GM18867 (cell line): ENCODE results near the gene DNAH12.
"Not testable (repeated sequence)": the region's sequence is repeated elsewhere in the genome, so short reads cannot be mapped to it uniquely, and the experiment has no call there.

ENCODE experiments used
- ATAC-seq: cut with Tn5 transposase; IDR thresholded peaks from one replicate; pipeline ENCODE4 v1.9.1; 2021; ENCODE audit warnings: mild to moderate bottlenecking, moderate library complexity; ENCODE audit not compliant: unreplicated experiment

The DNAH12 gene

DNA sequence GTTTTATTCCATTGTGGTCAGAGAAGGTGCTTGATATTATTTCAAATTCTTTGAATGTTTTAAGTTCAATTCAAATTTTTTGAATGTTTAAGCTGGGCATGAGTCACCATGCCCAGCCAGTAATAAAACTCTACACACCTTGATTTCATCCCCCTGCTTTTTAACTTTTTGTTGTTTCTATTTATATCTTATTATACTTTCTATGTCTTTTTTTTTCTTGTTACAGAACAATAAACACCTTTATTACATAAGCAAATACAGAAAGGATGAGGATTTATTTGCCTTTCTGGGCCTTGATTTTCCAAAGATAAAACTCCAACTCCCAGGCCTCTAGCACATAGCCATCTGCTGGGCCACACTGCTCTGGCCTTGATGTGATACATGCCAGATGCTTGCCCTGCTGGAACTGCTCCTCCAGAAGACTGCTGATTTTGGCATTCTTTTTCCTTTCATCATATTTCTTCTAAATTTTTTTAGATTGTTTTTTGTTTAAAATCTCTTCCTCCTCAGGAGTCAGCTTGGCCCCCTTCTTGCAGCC, 14.0 kb downstream of the DNAH12 start:
- no peak for ATAC-seq

DNA sequence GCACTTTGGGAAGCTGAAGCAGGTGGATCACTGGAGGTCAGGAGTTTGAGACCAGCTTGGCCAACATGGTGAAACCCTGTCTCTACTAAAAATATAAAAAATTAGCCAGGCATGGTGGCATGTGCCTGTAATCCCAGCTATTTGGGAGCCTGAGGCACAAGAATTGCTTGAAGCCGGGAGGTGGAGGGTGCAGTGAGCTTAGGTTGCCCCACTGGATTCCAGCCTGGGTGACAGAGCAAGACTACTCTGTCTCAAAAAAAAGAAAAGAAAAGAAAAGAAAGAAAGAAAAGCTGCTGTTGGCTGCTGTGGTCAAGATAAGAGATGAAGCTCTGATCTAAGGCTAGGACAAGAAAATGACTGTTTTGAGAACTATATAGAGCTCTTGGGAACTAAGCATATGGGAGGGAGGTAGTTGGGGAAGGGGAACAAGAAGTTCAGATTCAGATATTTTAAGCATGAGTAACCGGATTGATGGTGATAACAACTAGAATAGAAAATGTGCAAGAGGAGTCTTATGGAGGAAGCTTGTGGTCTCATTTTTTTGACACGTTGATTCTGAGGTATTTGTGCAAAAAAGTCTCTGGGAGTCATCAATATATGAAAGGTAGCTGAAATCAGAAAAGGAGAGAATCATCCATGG, 25.7 kb downstream of the DNAH12 start:
- ATAC-seq, result no peak

DNA sequence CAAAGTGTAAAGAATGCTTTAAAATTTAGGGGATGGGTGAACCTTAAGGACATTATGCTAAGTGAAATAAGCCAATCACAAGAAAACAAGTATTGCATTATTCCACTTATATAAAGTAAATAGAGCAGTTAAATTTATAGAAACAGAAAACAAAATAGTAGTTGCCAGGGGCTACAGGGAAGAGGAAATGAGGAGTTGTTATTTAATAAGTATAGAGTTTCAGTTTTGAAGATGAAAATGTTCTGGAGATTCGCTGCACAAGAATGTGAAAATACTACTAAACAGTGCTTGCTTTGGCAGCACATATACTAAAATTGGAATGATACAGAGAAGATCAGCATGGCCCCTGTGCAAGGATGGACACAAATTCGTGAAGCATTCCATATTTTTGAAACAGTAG, 32.0 kb downstream of the DNAH12 start:
- ATAC-seq, result no peak

DNA sequence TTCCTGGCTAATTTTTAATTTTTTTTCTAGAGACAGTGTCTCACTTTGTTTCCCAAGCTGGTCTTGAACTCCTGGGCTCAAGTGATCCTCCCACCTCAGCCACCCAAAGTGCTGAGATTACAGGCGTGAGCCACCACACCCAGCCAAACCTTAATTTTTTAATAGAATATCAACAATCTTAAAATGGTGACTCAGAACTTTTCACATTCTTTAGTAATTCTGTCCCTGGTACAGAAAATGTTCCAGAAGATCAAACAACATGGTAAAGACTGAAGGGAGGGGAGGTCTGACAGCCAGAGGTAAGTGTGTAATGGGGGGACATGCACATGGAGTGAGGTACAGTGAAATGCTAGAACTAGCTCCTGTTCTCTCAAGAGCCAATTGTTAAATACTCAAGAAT, 38.2 kb downstream of the DNAH12 start:
- no peak for ATAC-seq

DNA sequence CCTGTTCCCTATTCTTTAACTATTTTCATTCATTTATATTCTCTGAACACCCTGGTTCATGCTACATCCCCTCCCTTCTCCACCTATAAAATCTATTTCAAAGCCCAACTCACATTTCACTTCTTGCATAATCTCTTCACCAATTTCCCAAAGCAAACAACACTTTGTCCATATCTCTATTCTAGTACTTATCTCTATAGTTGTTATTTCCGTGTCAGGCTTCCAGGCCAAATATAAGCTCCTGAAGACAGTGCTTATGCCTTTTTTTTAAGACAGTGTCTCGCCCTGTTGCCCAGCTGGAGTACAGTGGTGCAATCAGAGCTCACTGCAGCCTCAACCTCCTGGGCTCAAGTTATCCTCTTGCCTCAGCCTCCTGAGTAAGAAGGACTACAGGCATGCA, 43.6 kb downstream of the DNAH12 start:
- ATAC-seq, result no peak

DNA sequence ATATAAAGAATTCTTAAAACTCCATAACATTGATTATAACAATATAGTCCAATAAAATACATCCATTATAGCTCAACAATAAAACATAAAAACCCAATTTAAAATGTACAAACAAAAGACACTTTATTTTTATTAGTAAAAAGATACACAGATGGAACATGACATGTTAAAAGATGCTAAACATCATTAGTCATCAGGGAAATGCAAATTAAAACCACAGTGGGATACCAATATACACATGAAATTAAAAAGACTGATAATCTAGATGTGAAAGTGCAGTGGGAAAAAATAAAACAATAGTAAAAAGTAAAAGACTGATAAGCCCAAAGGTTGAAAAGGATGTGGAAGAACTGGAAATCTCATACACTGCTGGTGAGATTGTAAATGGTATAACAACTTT, 46.2 kb downstream of the DNAH12 start:
- no peak for ATAC-seq

DNA sequence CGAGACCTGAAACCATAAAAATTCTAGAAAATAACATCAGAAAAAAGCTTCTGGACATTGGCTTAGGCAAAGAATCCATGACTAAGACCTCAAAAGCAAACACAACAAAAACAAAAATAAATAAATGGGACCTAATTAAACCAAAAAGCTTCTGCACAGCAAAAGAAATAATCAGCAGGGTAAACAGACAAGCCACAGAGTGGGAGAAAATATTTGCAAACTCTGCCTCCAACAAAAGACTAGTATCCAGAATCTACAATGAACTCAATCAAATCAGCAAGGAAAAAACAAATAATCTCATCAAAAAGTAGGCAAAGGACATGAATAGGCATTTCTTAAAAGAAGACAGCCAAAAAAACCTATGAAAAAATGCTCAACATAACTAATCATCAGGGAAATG, 59.6 kb downstream of the DNAH12 start:
- no peak for ATAC-seq

DNA sequence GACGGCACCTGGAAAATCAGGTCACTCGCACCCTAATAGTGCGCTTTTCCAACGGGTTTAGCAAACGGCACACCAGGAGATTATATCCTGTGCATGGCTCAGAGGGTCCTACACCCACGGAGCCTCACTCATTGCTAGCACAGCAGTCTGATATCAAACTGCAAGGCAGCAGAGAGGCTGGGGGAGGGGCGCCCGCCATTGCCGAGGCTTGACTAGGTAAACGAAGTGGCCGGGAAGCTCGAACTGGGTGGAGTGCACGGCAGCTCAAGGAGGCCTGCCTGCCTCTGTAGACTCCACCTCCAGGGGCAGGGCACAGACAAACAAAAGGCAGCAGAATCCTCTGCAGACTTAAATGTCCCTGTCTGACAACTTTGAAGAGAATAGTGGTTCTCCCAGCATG, 67.0 kb downstream of the DNAH12 start:
- ATAC-seq, result not testable (repeated sequence)

DNA sequence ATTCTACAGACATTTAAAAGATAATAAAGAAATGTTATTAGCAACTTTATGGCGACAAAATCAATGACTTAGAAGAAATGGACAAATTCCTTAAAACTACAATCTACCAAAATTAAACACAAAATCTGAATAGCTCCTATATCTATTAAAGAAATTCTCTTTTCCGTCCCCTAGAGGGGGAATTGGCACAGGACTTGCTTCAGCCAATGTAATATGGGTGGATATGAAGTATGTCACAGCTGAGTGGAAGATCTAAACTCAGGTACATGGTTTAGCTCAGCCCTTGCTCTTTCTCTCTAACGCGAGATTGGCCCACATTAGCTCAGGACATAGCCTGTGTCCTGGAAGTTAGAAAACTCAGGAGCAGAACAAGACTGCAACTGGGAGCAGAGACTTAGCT, 79.3 kb downstream of the DNAH12 start:
- no peak for ATAC-seq

DNA sequence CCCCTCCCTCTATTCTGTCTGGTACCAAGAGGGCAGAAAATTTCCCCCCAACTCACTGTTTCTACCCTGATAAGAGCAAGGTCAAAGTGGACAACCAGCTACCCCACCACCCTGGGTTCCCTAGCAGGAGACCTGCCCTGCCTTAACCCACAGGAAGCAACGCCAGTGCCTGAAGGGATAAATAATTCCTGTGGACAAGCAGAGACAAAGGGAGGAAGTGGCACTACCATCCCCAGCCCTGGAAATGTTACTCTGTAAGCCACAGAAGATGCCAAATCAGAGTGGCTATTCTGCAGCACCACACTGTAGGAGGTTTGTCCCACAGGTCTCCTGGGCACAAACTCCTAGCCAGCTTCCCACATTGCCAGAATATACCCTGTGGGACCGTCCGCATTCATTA, 80.1 kb downstream of the DNAH12 start:
- ATAC-seq, result no peak

DNA sequence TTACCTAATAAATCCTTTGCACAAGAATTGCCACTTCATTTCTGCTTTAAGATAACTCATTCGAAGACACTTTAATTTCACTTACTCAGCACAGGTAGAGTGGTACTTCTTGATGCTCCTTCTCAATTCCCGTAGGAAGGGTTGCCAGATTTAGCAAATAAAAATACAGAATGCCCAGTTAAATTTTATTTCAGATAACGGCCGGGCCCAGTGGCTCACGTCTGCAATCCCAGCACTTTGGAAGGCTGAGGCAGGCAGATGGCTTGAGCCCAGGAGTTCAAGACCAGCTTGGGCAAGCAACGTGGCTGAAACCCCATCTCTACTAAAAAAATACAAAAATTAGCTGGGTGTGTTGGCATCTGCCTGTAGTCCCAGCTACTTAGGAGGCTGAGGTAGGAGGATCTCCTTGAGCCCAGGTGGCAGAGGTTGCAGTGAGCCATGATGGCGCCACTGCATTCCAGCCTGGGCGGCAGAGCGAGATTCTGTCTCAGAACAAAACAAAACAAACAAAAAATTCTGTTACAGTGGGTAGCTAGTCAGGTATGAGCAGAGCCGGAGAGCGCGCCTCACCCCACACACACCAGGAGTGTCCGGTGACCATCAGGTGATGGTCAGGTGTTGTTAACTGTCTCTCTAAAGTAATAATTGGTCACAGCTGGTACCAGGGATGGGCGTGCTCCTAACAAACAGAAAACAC, 92.8 kb downstream of the DNAH12 start:
- ATAC-seq, result no peak

DNA sequence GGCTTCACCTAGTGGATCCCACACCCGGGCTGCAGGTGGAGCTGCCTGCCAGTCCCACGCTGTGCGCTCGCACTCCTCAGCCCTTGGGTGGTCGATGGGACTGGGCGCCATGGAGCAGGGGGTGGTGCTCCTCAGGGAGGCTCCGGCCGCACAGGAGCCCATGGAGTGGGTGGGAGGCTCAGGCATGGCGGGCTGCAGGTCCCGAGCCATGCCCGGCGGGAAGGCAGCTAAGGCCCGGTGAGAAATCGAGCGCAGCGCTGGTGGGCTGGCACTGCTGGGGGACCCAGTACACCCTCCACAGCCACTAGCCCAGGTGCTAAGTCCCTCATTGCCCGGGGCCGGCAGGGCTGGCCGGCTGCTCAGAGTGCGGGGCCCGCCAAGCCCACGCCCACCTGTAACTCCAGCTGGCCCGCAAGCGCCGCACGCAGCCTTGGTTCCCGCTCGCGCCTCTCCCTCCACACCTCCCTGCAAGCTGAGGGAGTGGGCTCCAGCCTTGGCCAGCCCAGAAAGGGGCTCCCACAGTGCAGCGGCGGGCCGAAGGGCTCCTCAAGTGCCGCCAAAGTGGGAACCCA, 94.8 kb downstream of the DNAH12 start:
- ATAC-seq, result not testable (repeated sequence)

DNA sequence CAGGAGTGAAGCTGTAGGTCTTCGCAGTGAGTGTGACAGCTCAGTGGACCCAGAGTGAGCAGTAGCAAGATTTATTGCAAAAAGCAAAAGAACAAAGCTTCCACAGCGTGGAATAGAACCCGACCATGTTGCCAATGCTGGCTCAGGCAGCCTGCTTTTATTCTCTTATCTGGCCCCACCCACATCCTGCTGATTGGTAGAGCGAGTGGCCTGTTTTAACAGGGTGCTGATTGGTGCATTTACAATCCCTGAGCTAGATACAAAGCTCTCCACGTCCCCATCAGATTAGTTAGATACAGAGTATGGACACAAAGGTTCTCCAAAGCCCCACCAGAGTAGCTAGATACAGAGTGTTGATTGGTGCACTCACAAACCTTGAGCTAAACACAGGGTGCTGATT, 95.7 kb downstream of the DNAH12 start:
- not testable (repeated sequence) for ATAC-seq

DNA sequence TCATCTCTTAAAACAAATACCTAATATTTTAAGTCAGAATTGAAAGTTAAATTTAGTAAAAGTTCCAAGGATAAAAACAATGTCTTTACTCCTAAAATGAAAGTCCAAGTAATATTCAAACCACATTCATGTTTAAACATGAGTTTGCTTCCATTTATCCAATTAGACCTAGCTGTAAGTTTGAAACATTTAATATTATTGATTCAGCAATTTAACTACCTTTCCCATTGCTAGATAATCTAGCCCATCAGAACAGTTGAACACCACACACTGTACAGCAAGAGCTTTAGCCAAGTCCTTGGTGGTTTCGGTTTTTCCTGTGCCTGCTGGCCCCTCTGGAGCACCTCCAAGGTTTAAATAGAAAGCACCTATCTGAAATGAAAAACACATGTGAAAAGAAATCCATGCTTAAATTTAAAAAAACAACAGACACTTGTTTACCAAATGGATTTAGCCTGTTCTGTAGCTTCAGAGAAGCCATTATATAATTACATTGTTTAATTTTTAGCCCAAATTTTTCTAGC, 97.8 kb downstream of the DNAH12 start:
- ATAC-seq, result no peak

DNA sequence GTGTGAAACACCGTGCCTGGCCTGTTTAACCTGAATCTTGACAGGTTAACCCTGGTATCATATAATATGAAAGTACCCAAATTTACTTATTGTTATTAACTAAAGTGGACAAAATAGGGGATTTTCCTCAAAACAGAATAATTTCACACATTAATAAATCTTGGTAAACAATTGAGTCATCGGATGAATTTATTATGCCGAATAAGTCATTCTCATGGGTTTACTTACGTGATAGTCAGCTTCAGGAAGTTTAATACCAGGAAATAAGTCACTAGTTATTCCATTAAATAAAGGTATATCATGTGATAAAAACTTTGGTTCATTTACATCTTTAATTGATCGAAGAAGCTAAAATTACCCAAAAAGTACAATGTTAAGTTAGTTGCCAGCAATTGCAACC, 99.7 kb downstream of the DNAH12 start:
- no peak for ATAC-seq

DNA sequence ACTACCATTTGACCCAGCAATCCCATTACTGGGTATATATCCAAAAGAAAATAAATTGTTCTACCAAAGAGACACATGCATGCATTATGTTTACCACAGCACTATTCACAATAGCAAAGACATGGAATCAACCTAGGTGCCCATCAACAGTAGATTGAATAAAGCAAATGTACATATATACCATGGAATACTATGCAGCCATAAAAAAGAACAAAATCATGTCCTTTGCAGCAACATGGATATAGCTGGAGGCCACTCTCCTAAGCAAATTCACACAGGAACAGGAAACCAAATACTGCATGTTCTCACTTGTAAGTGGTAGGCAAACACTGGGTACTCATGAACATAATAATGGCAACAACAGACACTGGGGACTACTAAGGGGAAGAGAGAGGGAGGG, 104.0 kb downstream of the DNAH12 start:
- ATAC-seq, result not testable (repeated sequence)

DNA sequence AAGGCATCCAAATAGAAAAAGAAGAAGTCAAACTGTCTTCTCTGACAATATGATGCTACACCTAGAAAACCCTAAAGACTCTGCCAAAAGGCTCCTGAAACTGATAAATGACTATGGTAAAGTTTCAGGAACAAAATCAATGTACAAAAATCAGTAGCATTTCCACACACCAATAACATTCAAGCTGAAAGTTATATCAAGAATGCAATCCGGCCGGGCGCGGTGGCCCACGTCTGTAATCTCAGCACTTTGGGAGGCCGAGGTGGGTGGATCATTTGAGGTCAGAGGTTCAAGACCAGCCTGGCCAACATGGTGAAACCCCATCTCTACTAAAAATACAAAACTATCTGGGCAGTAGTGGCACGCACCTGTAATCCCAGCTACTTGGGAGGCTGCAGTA, 105.7 kb downstream of the DNAH12 start:
- ATAC-seq, result not testable (repeated sequence)

DNA sequence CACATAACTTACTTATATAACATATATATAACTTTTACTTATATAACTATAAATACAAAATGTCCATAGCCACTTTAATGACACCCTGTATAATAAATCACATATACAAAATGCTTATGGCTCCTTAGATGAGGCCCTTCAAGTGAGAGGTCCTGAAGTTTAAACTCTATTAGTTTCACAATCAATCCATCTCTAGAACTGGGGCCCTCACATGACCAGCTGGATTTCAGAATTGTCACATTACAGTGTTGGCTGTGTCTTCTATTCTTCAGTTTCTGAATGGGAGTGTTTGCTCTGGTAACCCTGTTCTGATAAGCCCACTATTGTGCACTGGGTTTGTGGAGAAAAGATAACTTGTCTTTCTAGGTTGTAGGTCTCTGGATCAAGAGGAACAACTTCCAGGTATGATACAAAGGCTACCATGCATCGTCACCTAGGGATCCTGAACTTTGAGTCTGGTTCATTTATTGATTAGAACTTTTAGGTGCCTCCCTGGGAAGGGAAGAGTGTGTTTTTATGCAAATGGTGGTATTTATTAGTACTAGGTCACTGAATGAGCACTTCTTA, 107.9 kb downstream of the DNAH12 start:
- ATAC-seq, result no peak

DNA sequence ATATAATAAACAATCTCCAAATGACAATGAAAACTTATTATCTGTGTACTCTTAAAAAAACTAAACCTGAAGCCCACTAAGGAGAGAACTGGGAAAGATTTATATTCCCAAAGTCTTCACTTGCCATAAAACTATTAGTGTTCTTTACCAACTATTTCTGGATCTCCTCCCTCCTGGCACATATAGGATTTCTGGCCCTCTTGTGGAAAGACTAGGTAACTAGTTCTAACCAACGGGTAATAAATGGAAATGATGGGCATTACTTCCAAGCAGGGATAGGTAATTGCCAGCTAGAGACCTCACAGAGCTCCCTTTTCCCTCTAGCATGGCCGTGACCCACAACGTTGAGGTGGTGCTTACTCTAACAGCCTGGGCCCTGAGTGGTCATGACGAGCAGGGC, 110.1 kb downstream of the DNAH12 start:
- no peak for ATAC-seq

DNA sequence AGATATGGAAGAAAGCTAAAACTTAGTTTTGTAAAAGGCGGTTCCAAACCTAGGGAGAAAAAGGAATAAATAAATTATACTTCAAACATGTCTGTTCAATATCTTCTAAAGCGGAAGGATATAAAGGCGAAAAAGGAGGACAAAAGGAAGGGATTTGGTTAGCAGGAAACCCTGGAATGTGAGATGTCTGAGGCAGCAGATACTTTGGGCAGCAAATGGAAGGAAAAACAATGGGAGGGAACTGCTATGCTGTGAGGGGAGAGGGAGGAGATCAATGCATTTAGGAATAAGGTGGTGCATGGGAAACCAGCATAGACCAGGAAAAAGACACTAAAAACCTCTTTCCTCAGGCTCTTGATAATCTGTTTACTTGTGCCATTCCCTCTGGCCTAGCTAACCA, 120.8 kb downstream of the DNAH12 start:
- ATAC-seq, result no peak

DNA sequence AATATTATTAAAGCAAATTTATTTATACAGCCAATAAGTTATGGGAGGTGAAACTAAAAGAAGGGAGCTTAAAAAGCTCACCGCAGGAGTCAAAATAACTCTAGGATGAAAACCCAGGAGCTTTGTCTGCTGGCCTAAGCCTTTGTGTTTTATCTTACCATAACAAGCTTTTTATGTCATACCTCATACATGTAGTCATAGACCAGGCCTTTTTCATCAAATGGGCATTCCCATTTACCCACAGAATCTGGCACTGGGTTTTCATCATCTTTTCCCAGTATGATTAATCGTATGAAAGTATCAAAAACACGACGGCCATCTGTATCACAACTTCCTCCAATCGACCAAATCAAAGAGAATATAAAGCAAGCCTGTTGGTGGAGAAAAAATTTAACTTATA, 122.8 kb downstream of the DNAH12 start:
- ATAC-seq, result no peak

DNA sequence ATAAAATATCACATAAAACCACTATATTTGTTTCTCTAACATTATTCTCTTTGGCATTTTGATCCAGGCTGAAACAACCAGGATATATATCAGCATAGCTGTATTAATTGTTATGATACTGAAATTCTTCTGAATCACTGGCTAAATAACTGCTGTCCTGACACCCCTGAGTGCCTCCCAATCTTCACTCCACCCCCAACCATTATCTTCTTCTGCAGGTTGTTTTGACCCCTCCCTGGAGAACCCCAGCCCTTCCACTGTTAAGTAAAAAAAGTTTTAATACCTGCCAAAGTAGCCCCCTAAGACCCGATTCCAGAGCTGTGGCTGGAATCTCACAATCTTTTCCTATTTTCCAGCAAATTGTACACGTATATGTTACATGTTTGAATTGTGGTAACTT, 124.1 kb downstream of the DNAH12 start:
- no peak for ATAC-seq
